NCI-H2227 (cell line): ENCODE results near the gene SEMA6D.

Source experiments
- DNase-seq: peaks from one replicate; lab custom pipeline; 2025; ENCODE audit not compliant: unreplicated experiment; lab: John Stamatoyannopoulos, UW

The SEMA6D gene

GRCh38 chr15:47819158-47819557 lies 101.9 kb downstream of the SEMA6D start:
- DNase-seq = no peak

- DNase-seq = no peak
Measured at GRCh38 chr15:47820057-47820746, 102.9 kb downstream of the SEMA6D start.

- DNase-seq = no peak
Measured at GRCh38 chr15:47820747-47821319, 103.5 kb downstream of the SEMA6D start.

- DNase-seq = no peak
Measured at GRCh38 chr15:47822048-47822447, 104.7 kb downstream of the SEMA6D start.
